WTC11 (cell line): ENCODE measurements around the gene GRIN2A. TPM values are rescaled to one million over a fixed set of nuclear protein-coding genes. Genes with fewer than 3 reads are reported as not detected.

ENCODE experiments used
- ATAC-seq: fragments of 200-7000 bp; cut with Tn5 transposase; 2 replicates; pipeline ENCODE4 v1.10.0; 2021; ENCODE audit warnings: mild to moderate bottlenecking, moderate library complexity
- CTCF ChIA-PET: fragments of 300-600 bp; sonication (Branson Sonifier 250); formaldehyde crosslinking; loops from one replicate; lab custom pipeline; 2021; ENCODE audit warnings: antibody characterized with exemption; lab: Charles Lee
- POLR2A ChIA-PET: fragments of 350-600 bp; sonication (Branson Sonifier 250); formaldehyde crosslinking; loops from one replicate; lab custom pipeline; 2021; ENCODE audit warnings: antibody characterized with exemption; lab: Charles Lee
- DNase-seq: peaks from one replicate; pipeline ENCODE4 v3.0.0; 2021; ENCODE audit warnings: low spot score
- H3K27ac Mint-ChIP-seq: 2 replicates; pipeline ENCODE4 v1.8.0; 2021; ENCODE audit warnings: mixed read lengths
- H3K27me3 Mint-ChIP-seq: 2 replicates; pipeline ENCODE4 v1.8.0; 2021; ENCODE audit warnings: low read depth, mild to moderate bottlenecking, moderate library complexity, mixed read lengths
- H3K36me3 Mint-ChIP-seq: 2 replicates; pipeline ENCODE4 v1.8.0; 2021; ENCODE audit warnings: mixed read lengths
- H3K4me1 Mint-ChIP-seq: 2 replicates; pipeline ENCODE4 v1.8.0; 2022; ENCODE audit warnings: mixed read lengths
- H3K4me3 Mint-ChIP-seq: 2 replicates; pipeline ENCODE4 v1.8.0; 2021; ENCODE audit warnings: mild to moderate bottlenecking, moderate library complexity, mixed read lengths
- H3K9me3 Mint-ChIP-seq: 2 replicates; pipeline ENCODE4 v1.8.0; 2021; ENCODE audit warnings: mixed read lengths
- CBFB ChIP-seq: sonication (generic); formaldehyde crosslinking; IDR thresholded peaks from 2 replicates; pipeline ENCODE4 v1.8.1; 2022; ENCODE audit warnings: mild to moderate bottlenecking, low read depth, missing genetic modification reagents
- ELF4 ChIP-seq: sonication (generic); formaldehyde crosslinking; IDR thresholded peaks from 2 replicates; pipeline ENCODE4 v1.8.1; 2022; ENCODE audit warnings: low read depth, mild to moderate bottlenecking, moderate library complexity, missing genetic modification reagents
- EMX1 ChIP-seq: fragments of 250-450 bp; sonication (Bioruptor Pico); IDR thresholded peaks from 2 replicates; pipeline ENCODE4 v1.8.0; 2021; ENCODE audit warnings: mild to moderate bottlenecking
- FOXK1 ChIP-seq: sonication (generic); formaldehyde crosslinking; IDR thresholded peaks from 2 replicates; pipeline ENCODE4 v1.8.0; 2022; ENCODE audit warnings: mild to moderate bottlenecking, moderate library complexity, missing genetic modification reagents
- FOXP1 ChIP-seq: sonication (generic); formaldehyde crosslinking; IDR thresholded peaks from 2 replicates; pipeline ENCODE4 v1.8.0; 2022; ENCODE audit warnings: missing genetic modification reagents, mild to moderate bottlenecking, moderate library complexity, borderline replicate concordance
- JAZF1 ChIP-seq: fragments of 250-450 bp; sonication (Bioruptor Pico); IDR thresholded peaks from 2 replicates; pipeline ENCODE4 v1.9.0; 2021; ENCODE audit warnings: moderate library complexity, mild to moderate bottlenecking, inconsistent platforms
- KAT7 ChIP-seq: sonication (generic); formaldehyde crosslinking; IDR thresholded peaks from 2 replicates; pipeline ENCODE4 v1.8.1; 2023; ENCODE audit warnings: missing genetic modification reagents, mild to moderate bottlenecking, borderline replicate concordance
- NFE2L1 ChIP-seq: sonication (generic); formaldehyde crosslinking; IDR thresholded peaks from 2 replicates; pipeline ENCODE4 v1.8.1; 2023; ENCODE audit warnings: missing genetic modification reagents
- NR3C1 ChIP-seq: sonication (generic); formaldehyde crosslinking; conservative IDR thresholded peaks from 2 replicates; pipeline ENCODE4 v1.8.1; 2023; ENCODE audit warnings: low read depth, mild to moderate bottlenecking, missing genetic modification reagents
- RELA ChIP-seq: sonication (generic); formaldehyde crosslinking; IDR thresholded peaks from 2 replicates; pipeline ENCODE4 v1.8.1; 2022; ENCODE audit warnings: missing genetic modification reagents, mild to moderate bottlenecking, borderline replicate concordance
- SOX15 ChIP-seq: fragments of 250-450 bp; sonication (Bioruptor Pico); IDR thresholded peaks from 2 replicates; pipeline ENCODE4 v1.9.0; 2021; ENCODE audit warnings: mild to moderate bottlenecking
- TEAD1 ChIP-seq: sonication (generic); formaldehyde crosslinking; IDR thresholded peaks from 2 replicates; pipeline ENCODE4 v1.8.0; 2022; ENCODE audit warnings: mild to moderate bottlenecking, missing genetic modification reagents
- TP53 ChIP-seq: sonication (generic); formaldehyde crosslinking; IDR thresholded peaks from 2 replicates; pipeline ENCODE4 v1.8.1; 2023; ENCODE audit warnings: mild to moderate bottlenecking, missing genetic modification reagents
- ZNF263 ChIP-seq: sonication (generic); formaldehyde crosslinking; IDR thresholded peaks from 2 replicates; pipeline ENCODE4 v1.8.1; 2022; ENCODE audit warnings: low read depth, mild to moderate bottlenecking, moderate library complexity, missing genetic modification reagents
- ZNF317 ChIP-seq: sonication (generic); formaldehyde crosslinking; IDR thresholded peaks from 2 replicates; pipeline ENCODE4 v1.8.1; 2023; ENCODE audit warnings: low read depth, mild to moderate bottlenecking, moderate library complexity, missing genetic modification reagents, borderline replicate concordance
- ZNF396 ChIP-seq: fragments of 250-450 bp; sonication (Bioruptor Pico); IDR thresholded peaks from 2 replicates; pipeline ENCODE4 v1.8.0; 2021; ENCODE audit warnings: mild to moderate bottlenecking, moderate library complexity, borderline replicate concordance
- ZNF416 ChIP-seq: fragments of 250-450 bp; sonication (Bioruptor Pico); IDR thresholded peaks from 2 replicates; pipeline ENCODE4 v1.9.0; 2021; ENCODE audit warnings: mild to moderate bottlenecking, inconsistent platforms
- ZNF671 ChIP-seq: fragments of 250-450 bp; sonication (Bioruptor Pico); IDR thresholded peaks from 2 replicates; pipeline ENCODE4 v1.8.0; 2021; ENCODE audit warnings: mild to moderate bottlenecking
- total RNA-seq: library from RNA; stranded (reverse); gene quantifications from 3 replicates; pipeline ENCODE4 v1.2.3, GENCODE V29; 2021
- TF ChIP-seq, protein P1 (sequence below): sonication (generic); formaldehyde crosslinking; IDR thresholded peaks from 2 replicates; pipeline ENCODE4 v1.8.1; 2023; ENCODE audit warnings: mild to moderate bottlenecking, moderate library complexity, missing genetic modification reagents
- TF ChIP-seq, protein P2 (sequence below): sonication (generic); formaldehyde crosslinking; IDR thresholded peaks from 2 replicates; pipeline ENCODE4 v1.8.1; 2023; ENCODE audit warnings: mild to moderate bottlenecking, missing genetic modification reagents
- TF ChIP-seq, protein P3 (sequence below): sonication (generic); formaldehyde crosslinking; IDR thresholded peaks from 2 replicates; pipeline ENCODE4 v1.8.0; 2022; ENCODE audit warnings: missing genetic modification reagents
- TF ChIP-seq, protein P4 (sequence below): sonication (generic); formaldehyde crosslinking; IDR thresholded peaks from 2 replicates; pipeline ENCODE4 v1.8.1; 2023; ENCODE audit warnings: mild to moderate bottlenecking, missing genetic modification reagents
- TF ChIP-seq, protein P5 (sequence below): sonication (generic); formaldehyde crosslinking; IDR thresholded peaks from 2 replicates; pipeline ENCODE4 v1.8.1; 2022; ENCODE audit warnings: low read depth, missing genetic modification reagents, borderline replicate concordance
- TF ChIP-seq, protein P6 (sequence below): sonication (generic); formaldehyde crosslinking; IDR thresholded peaks from 2 replicates; pipeline ENCODE4 v1.8.0; 2022; ENCODE audit warnings: mild to moderate bottlenecking, missing genetic modification reagents

The GRIN2A gene
- total RNA-seq, 1 experiment from 2014 or later: 3.5 TPM

DNA sequence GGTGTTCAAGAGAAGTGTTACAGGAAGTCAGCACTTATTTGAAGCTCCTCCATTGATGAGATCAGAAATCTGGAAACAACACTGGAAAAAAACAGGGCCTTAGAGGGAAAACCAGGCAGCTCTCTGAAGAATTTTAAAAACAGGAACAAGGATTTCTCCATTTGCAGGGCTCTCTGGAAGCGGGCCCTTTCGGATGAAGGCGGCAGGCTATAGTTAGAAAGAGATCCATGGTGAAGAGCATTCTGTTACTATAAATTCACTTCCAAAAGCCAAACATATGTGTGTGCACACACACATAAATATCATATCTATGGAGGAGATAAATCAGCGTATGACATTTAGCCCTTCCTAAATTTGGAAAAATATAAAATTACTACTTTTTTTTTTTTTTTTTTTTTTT is 42.6 kb upstream of the GRIN2A start:
- H3K36me3 Mint-ChIP-seq: no peaks in the 10 kb centered on the region
- no peak for DNase-seq
- ChIA-PET CTCF (no interaction called here), POLR2A (interaction anchor here (0.6 kb wide), 1 partner anchor 317 kb away, joined by 3 read pairs; no protein-coding TSS in a partner anchor)
- TF ChIP-seq NR3C1 (no peak), FOXP1 (CRISPR knock-in tag) (no peak), ZNF396 (no peak), SOX15 (no peak), RELA (CRISPR knock-in tag) (no peak)
- H3K4me1 Mint-ChIP-seq: 0 out of 2 replicates have a peak, but pooled peaks cover 5% of the 10 kb centered on the region
- no peak overlapping the region for H3K27ac Mint-ChIP-seq
- no peak overlapping the region for H3K4me3 Mint-ChIP-seq
- H3K9me3 Mint-ChIP-seq: no peaks in the 10 kb centered on the region
- no peaks in the 10 kb centered on the region for H3K27me3 Mint-ChIP-seq
- ATAC-seq: no peak

DNA sequence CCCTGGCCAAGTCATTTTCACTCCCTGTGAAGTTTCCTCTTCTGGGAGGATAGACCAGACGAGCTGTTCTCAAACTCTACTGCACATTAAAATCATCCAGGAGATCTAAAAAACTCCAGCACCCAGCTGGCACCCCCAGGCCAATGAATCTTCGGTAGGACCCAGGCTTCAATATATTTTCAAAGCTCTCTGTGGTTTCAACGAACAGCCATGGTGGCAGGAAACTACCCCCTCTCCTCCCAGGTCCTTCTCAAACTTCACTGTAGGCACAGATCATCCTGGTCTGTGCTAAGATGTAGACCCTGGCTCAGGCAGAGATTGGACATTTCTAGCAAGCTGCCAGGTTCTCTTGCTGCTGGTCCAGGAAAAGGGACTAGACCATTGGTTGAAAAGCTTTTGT is 38.7 kb upstream of the GRIN2A start:
- DNase-seq (no peak), ATAC-seq (no peak)
- no peaks in the 10 kb centered on the region for H3K4me1 Mint-ChIP-seq
- ChIA-PET CTCF (interaction anchor here (1.2 kb wide), 1 partner anchor 965 kb away, joined by 3 read pairs; no protein-coding TSS in a partner anchor), POLR2A (no interaction called here)
- no peak overlapping the region for H3K4me3 Mint-ChIP-seq
- H3K27me3 Mint-ChIP-seq: no peaks in the 10 kb centered on the region
- H3K27ac Mint-ChIP-seq: no peak overlapping the region
- TF ChIP-seq EMX1 (CRISPR knock-in tag): no peak
- no peak for TF ChIP-seq TEAD1 (CRISPR knock-in tag)
- TF ChIP-seq, protein P1, sequence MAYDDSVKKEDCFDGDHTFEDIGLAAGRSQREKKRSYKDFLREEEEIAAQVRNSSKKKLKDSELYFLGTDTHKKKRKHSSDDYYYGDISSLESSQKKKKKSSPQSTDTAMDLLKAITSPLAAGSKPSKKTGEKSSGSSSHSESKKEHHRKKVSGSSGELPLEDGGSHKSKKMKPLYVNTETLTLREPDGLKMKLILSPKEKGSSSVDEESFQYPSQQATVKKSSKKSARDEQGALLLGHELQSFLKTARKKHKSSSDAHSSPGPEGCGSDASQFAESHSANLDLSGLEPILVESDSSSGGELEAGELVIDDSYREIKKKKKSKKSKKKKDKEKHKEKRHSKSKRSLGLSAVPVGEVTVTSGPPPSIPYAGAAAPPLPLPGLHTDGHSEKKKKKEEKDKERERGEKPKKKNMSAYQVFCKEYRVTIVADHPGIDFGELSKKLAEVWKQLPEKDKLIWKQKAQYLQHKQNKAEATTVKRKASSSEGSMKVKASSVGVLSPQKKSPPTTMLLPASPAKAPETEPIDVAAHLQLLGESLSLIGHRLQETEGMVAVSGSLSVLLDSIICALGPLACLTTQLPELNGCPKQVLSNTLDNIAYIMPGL: no peak
- TF ChIP-seq JAZF1 (CRISPR knock-in tag): no peak
- no peak for TF ChIP-seq NR3C1
- TF ChIP-seq ZNF416 (CRISPR knock-in tag): no peak
- no peak for TF ChIP-seq ZNF671 (CRISPR knock-in tag)
- TF ChIP-seq TP53 (CRISPR knock-in tag): no peak
- no peak for TF ChIP-seq ZNF396
- TF ChIP-seq ZNF263 (CRISPR knock-in tag): no peak
- no peaks in the 10 kb centered on the region for H3K9me3 Mint-ChIP-seq
- H3K36me3 Mint-ChIP-seq: no peaks in the 10 kb centered on the region

DNA sequence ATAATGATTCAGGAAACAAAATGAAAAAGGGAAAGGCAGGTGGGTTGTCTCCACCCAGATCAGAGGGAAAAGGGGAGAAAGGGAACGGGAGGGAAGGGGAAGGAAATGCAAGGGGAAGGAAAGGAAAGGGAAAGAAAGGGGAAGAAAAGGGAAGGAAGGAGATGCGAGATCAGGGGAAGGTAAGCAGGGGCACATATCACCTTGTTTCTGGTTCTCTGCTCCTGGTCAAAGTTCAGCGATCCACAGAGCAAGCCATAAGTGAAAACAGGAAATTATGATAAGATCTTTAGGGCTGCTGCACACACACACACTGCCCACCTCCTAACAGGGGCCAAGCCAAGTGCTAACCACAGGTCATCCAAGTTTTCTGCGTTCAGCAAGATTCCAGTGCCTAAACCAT is 37.5 kb upstream of the GRIN2A start:
- H3K27me3 Mint-ChIP-seq: no peaks in the 10 kb centered on the region
- ATAC-seq (no peak), DNase-seq (no peak)
- H3K9me3 Mint-ChIP-seq: no peaks in the 10 kb centered on the region
- H3K4me3 Mint-ChIP-seq: no peak overlapping the region
- no peaks in the 10 kb centered on the region for H3K36me3 Mint-ChIP-seq
- H3K4me1 Mint-ChIP-seq: no peaks in the 10 kb centered on the region
- no peak overlapping the region for H3K27ac Mint-ChIP-seq
- CTCF ChIA-PET: no interaction called here
- POLR2A ChIA-PET: no interaction called here
- TF ChIP-seq, protein P2, sequence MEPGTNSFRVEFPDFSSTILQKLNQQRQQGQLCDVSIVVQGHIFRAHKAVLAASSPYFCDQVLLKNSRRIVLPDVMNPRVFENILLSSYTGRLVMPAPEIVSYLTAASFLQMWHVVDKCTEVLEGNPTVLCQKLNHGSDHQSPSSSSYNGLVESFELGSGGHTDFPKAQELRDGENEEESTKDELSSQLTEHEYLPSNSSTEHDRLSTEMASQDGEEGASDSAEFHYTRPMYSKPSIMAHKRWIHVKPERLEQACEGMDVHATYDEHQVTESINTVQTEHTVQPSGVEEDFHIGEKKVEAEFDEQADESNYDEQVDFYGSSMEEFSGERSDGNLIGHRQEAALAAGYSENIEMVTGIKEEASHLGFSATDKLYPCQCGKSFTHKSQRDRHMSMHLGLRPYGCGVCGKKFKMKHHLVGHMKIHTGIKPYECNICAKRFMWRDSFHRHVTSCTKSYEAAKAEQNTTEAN (CRISPR knock-in tag): no peak
- TF ChIP-seq CBFB (CRISPR knock-in tag) (no peak), ZNF317 (no peak), ELF4 (CRISPR knock-in tag) (no peak), NFE2L1 (CRISPR knock-in tag) (no peak), KAT7 (CRISPR knock-in tag) (no peak), TEAD1 (CRISPR knock-in tag) (no peak), FOXK1 (no peak)
- TF ChIP-seq, protein P3, sequence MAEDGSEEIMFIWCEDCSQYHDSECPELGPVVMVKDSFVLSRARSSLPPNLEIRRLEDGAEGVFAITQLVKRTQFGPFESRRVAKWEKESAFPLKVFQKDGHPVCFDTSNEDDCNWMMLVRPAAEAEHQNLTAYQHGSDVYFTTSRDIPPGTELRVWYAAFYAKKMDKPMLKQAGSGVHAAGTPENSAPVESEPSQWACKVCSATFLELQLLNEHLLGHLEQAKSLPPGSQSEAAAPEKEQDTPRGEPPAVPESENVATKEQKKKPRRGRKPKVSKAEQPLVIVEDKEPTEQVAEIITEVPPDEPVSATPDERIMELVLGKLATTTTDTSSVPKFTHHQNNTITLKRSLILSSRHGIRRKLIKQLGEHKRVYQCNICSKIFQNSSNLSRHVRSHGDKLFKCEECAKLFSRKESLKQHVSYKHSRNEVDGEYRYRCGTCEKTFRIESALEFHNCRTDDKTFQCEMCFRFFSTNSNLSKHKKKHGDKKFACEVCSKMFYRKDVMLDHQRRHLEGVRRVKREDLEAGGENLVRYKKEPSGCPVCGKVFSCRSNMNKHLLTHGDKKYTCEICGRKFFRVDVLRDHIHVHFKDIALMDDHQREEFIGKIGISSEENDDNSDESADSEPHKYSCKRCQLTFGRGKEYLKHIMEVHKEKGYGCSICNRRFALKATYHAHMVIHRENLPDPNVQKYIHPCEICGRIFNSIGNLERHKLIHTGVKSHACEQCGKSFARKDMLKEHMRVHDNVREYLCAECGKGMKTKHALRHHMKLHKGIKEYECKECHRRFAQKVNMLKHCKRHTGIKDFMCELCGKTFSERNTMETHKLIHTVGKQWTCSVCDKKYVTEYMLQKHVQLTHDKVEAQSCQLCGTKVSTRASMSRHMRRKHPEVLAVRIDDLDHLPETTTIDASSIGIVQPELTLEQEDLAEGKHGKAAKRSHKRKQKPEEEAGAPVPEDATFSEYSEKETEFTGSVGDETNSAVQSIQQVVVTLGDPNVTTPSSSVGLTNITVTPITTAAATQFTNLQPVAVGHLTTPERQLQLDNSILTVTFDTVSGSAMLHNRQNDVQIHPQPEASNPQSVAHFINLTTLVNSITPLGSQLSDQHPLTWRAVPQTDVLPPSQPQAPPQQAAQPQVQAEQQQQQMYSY: no peak
- TF ChIP-seq, protein P4, sequence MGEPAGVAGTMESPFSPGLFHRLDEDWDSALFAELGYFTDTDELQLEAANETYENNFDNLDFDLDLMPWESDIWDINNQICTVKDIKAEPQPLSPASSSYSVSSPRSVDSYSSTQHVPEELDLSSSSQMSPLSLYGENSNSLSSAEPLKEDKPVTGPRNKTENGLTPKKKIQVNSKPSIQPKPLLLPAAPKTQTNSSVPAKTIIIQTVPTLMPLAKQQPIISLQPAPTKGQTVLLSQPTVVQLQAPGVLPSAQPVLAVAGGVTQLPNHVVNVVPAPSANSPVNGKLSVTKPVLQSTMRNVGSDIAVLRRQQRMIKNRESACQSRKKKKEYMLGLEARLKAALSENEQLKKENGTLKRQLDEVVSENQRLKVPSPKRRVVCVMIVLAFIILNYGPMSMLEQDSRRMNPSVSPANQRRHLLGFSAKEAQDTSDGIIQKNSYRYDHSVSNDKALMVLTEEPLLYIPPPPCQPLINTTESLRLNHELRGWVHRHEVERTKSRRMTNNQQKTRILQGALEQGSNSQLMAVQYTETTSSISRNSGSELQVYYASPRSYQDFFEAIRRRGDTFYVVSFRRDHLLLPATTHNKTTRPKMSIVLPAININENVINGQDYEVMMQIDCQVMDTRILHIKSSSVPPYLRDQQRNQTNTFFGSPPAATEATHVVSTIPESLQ (CRISPR knock-in tag): no peak
- TF ChIP-seq, protein P5, sequence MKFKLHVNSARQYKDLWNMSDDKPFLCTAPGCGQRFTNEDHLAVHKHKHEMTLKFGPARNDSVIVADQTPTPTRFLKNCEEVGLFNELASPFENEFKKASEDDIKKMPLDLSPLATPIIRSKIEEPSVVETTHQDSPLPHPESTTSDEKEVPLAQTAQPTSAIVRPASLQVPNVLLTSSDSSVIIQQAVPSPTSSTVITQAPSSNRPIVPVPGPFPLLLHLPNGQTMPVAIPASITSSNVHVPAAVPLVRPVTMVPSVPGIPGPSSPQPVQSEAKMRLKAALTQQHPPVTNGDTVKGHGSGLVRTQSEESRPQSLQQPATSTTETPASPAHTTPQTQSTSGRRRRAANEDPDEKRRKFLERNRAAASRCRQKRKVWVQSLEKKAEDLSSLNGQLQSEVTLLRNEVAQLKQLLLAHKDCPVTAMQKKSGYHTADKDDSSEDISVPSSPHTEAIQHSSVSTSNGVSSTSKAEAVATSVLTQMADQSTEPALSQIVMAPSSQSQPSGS (CRISPR knock-in tag): no peak
- TF ChIP-seq, protein P6, sequence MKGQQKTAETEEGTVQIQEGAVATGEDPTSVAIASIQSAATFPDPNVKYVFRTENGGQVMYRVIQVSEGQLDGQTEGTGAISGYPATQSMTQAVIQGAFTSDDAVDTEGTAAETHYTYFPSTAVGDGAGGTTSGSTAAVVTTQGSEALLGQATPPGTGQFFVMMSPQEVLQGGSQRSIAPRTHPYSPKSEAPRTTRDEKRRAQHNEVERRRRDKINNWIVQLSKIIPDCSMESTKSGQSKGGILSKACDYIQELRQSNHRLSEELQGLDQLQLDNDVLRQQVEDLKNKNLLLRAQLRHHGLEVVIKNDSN (CRISPR knock-in tag): no peak
